Central memory CD4-positive, alpha-beta T cell (primary cell): Measurements from ENCODE around the gene SLC25A12.
"Not testable (repeated sequence)": the region's sequence is repeated elsewhere in the genome, so short reads cannot be mapped to it uniquely, and the experiment has no call there.

Experiments
- DNase-seq: peaks from one replicate; pipeline ENCODE4 v3.0.0; 2022
- total RNA-seq, 3 experiments: gene quantifications; one replicate each; lab custom pipeline; 2026; lab: John Stamatoyannopoulos, UW

Gene SLC25A12, protein sequence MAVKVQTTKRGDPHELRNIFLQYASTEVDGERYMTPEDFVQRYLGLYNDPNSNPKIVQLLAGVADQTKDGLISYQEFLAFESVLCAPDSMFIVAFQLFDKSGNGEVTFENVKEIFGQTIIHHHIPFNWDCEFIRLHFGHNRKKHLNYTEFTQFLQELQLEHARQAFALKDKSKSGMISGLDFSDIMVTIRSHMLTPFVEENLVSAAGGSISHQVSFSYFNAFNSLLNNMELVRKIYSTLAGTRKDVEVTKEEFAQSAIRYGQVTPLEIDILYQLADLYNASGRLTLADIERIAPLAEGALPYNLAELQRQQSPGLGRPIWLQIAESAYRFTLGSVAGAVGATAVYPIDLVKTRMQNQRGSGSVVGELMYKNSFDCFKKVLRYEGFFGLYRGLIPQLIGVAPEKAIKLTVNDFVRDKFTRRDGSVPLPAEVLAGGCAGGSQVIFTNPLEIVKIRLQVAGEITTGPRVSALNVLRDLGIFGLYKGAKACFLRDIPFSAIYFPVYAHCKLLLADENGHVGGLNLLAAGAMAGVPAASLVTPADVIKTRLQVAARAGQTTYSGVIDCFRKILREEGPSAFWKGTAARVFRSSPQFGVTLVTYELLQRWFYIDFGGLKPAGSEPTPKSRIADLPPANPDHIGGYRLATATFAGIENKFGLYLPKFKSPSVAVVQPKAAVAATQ
- total RNA-seq = 26.8 to 42.9 (median 39.6) reads per million in 3 experiments

DNA sequence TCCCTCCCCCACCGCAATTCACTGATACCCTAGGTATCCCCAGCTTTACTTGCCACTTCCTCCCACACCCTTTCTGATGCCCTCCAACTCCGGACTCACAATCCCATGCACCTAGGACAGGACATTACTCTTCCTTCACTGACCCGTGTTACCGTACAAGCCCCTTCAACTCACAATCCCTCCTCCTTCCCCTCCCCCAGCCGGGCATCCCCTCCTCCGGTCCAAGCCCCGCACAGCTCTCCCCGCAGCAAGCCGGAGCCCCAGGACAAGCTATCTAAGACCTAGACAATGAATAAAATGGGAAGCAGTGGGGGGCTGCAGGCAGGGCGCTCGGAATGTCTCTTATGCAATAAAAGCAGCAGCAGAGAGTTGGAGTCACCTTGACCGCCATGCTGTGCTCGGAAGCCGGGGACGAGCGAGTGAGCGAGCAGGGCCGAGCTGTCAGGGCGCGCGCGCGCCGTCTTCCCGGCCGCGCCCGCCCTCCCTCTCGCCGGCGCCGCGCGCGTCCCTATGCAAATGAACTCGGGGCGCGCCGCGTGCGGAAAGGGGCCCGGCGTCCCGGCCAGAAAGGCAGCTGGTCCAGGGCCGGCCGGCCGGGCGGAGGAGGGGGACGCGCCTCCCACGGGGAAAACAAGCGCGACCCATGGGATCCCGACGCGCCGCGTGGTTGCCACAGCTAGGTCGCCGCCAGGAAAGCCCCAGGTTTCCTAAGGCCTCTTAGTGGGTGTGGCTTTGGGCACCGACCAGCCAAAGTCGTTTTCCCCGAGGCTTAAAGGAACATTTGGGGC lies at the start of gene SLC25A12:
Gene SLC25A12, minus strand, starts transcription at position 421 of the 788 bp plus-strand sequence. Its CDS starts 30 bp downstream, at position 391.
- DNase-seq = peak; percentile 58

DNA sequence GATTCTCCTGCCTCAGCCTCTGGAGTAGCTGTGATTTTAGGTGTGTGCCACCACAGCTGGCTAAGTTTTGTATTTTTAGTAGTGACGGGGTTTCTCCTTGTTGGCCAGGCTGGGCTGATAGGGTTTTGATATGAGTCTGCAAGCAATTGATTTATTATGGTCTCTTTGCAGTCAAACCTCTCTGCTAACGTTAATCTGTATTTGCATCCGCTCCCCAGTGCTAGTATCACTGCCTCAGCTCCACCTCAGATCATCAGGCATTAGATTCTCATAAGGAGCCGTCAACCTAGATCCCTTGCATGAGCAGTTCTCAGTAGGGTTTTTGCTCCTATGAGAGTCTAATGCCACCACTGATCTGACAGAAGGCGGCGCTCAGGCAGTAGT lies 47.3 kb upstream of the SLC25A12 start:
- DNase-seq = no peak

DNA sequence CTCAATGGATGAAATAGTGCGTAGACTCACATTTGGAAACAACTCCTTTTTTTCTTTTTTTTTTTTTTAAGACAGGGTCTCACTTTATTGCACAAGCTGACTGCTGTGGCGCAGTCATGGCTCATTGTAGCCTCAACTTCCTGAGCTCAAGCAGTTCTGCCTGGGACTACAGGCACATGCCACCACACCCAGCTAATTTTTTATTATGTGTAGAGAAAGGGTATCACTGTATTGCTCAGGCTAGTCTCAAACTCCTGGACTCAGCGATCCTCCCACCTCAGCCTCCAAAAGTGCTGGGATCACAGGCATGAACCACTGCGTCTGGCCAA lies 45.7 kb upstream of the SLC25A12 start:
- no peak for DNase-seq

DNA sequence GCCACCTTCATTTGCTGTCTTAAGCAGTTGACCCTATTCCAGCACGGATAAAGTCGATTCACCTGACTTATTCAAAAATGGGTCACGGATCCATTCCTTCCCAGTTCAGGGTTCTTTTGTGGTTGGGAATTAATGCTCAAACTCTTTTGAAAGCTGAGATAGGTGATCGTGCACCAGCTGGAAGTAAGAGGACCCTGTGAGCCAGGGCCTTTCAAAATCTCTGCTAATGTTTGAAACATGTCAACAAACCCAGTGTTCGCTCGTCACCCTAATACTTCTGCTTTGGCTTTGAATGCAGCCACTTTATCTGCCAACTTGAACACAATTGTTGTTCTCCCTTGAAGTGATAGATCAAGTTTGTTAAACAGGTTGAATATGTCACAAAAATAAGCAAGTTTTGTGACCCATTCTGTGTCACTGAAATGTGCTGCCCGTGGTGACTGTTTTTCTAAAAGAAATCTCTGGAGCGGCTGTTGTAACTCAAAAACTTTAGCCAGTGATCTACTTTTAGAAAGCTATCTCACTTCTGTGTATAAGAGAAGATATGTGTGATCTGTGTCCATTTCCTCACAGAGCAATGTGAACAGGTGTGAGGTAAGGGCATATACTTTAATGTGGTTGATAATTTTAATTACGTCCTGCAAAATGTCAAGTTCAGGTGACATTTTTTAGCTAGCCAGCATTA lies 45.2 kb upstream of the SLC25A12 start:
- DNase-seq = no peak

DNA sequence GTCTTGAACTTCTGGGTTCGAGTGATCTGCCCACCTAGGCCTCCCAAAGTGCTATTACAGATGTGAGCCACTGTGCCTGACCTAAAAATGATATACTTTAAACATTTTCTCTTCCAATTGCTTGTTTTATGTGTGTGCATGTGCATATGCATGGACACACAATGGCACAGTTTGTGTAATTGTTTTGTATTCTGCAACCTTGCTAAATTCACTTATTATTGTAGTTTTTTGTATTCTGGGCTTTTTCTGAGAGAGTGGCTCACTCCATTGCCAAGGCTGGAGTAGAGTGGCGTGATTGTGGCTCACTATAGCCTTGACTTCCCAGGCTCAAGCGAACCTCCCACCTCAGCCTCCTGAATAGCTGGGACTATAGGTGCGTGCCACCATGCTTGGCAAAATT lies 36.3 kb upstream of the SLC25A12 start:
- no peak for DNase-seq

DNA sequence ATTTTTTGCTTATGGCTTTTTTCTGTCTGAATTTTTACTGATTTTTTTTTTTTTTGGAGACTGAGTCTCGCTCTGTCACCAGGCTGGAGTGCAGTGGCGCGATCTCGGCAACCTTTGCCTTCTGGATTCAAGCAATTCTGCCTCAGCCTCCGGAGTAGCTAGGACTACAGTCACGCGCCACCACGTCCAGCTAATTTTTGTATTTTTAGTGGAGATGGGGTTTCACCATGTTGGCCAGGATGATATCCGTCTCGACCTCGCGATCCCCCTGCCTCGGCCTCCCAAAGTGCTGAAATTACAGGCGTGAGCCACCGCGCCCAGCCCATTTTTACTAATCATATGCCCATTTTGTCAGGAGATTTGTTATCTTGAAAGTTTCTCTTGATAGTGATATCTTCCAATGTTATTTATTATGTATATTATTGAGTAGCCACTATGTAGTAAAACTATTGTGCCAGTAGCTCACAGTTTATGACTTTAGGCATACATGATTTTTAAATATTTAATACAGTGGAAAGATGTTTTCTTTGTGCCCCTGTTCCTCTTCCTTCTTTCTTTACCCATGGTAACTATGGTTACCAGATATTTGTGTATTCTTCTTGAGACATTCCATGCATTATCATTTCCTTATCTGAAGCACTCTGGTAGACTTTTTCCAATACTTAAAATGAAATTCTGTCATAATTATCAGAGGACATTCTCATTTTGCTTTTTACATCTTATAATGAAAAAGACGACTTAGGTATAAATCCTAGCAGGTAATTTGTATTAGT lies 30.3 kb upstream of the SLC25A12 start:
- DNase-seq = no peak

DNA sequence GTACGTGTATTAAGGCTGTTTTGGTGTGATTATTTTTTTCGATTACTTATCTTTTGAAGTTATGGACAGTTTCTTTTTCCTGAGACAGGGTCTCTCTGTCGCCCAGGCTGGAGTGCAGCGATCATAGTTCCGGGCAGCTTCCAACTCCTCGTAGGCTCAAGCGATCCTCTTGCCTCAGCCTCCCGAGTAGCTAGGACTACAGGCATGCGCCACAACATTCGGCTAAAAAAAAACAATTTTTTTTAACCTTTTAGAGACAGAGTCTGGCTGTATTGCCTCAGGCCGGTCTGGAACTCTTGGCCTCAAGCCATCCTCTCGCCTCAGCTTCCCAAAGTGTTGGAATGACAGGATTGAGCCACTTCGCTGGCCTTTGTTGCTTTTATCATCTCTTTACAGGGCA lies 29.2 kb upstream of the SLC25A12 start:
- DNase-seq = no peak

DNA sequence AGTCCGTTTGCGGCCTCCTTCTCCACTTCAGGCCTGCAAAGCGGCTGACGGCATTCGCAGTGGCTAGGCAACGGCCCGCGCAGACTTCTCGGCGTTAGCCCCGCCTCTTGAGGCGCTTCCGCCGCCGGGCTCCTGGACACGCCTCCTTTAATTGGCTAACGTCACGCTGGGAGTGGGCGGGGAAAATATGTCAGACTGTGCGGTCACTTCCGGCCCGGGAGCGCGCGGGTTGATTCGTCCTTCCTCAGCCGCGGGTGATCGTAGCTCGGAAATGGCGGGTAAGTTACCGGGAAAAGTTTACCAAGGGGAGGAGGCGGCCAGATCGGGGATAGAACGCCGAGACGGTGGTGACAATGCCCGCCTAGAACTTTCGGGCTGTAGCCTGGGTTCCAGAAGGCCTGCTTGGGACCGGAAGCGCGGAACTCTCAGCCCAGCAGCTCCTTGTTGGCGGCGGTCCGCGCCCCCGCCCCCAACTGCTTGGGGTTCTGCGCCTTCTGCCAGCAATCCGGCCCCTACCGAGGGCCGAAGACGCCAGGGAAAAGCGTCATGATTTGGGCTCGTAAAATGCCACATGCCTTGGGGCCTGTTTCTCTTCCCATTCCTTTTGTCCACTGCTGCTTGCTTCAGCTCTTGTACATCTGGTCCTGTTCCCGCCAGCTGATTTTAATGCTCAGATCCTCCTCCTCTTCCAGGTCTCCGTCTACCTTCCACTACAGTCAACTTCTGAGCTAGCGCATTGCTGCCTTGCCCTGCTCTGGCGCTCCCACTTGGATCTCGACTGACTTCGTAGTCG lies 28.4 kb upstream of the SLC25A12 start, which contains the start of gene HAT1:
Gene HAT1, plus strand, starts transcription at position 232 of the 793 bp plus-strand sequence. Its CDS starts 40 bp downstream, at position 272.
- peak; percentile 96 for DNase-seq

DNA sequence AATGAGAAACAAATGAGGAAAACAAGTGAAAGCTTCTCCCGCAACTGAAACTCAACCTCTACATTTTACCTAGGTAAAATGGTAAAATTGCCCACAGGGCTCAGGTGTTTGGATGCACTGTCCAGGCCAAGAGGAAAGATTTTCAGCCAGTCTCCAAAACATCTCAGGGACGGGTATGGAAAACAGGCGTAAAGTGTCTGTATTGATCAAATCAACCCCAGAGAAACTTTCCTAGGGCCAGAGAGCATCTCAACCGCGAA lies 27.9 kb upstream of the SLC25A12 start:
- DNase-seq = no peak

DNA sequence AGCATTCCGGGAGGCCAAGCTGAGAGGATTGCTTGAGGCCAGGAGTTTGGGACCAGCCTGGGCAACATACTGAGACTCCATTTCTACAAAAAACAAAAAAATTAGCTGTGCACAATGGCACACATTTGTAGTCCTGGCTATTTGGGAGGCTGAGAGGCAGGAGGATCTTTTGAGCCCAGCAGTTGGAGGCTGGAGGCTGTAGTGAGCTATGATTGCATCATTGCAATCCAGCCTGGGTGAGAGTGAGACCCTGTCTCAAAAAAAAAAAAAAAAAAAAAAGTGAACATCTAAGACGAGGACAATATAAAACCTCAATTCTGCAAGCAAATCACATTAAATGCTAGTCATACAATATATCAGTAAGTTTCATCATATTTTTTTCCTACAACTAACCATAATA lies 25.4 kb upstream of the SLC25A12 start:
- DNase-seq = no peak

DNA sequence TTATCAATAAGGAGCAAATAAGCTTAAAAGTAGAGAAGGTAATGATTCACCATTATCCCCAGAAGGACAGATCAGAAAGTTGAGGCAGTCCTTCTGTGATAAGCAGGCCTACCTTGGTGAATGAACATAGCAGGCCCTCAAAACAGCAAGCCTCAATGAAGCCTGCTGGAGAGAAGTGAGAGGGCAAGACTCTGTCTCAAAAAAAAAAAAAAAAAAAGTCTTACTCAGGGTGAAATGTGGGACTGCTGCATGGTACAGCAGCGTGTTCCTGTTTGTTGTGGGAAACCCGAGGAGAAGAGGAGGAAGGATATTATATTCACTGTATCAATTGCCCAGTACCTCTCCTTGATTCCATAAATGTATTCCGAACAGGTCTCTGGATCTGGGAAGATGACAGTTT lies 19.5 kb upstream of the SLC25A12 start:
- no peak for DNase-seq

DNA sequence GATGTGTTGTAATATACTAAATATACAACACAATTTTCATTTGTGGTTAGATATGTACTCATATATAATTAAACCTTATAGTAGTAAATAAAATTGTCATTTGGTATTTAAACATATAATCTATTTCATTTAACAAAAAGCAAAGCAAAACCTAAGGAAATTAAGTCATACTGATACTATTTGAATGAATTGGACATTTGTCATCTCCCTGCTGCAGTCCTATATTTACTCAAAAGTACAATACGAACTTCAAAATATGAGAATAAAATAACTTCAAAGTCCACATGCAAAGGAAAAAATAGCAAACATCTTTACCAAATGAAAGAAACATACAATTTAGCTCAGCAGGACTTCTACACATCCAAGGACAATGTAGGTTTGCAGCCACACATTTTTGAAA lies 16.4 kb upstream of the SLC25A12 start:
- no peak for DNase-seq

DNA sequence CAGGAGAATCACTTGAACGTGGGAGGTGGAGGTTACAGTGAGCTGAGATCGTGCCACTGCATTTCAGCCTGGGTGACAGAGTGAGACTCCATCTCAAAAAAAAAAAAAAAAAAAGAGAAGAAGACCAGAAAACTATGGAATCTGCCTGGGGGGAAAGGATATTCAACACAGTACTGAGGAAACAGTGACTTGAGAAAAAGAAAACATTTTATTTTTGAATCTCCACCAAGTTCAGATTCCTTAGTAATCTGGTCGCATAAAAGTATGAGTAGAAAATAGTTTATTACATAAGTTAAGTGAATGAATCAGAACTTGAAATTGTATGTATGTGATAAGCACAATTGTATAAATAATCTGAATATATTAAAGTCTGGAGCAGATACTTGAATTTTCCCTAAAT lies 15.2 kb upstream of the SLC25A12 start:
- DNase-seq = no peak

DNA sequence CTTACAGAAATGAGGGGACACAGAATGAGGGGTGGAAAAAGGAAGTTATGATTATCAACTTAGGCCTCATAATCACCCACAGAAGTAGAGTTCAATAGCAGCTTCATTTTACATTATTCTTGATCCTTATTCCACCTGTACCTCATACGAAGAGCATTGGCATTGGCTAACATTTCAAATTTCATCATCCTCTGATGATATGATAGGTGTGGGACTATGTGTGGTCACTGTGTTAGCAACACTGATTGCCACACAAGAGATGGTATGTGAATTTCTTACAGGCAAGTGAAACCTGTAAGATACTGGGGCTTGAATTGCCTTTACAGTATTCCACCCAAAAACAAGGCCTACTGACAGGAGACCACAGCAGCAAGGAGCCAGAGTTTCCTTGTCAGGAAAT lies 14.2 kb upstream of the SLC25A12 start:
- no peak for DNase-seq

DNA sequence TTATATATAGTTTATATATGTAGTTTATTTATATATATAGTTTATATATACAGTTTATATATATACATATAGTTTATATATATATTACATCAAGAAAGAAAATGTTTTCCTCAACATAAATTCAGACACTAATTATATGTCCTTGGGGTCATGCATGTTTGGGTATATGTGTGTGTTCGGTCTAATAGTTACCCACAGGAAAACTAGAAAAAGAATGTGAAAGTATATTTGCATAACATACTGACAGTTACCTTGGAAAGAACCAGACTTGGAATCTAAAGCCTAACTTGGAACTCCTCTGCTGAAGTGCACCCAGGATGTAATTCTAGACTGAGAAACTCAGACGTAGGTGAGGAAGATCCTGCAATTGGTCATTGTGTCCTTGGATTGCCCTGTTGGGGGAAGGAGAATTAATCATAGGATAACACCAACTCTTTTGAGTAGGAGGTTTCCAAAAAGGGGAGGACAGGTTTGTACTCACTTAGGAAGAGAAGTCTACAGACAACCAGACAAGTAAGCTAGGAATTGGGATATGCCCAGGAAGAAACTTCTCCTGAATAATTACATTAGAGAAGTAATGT lies 8.9 kb upstream of the SLC25A12 start:
- DNase-seq = no peak

DNA sequence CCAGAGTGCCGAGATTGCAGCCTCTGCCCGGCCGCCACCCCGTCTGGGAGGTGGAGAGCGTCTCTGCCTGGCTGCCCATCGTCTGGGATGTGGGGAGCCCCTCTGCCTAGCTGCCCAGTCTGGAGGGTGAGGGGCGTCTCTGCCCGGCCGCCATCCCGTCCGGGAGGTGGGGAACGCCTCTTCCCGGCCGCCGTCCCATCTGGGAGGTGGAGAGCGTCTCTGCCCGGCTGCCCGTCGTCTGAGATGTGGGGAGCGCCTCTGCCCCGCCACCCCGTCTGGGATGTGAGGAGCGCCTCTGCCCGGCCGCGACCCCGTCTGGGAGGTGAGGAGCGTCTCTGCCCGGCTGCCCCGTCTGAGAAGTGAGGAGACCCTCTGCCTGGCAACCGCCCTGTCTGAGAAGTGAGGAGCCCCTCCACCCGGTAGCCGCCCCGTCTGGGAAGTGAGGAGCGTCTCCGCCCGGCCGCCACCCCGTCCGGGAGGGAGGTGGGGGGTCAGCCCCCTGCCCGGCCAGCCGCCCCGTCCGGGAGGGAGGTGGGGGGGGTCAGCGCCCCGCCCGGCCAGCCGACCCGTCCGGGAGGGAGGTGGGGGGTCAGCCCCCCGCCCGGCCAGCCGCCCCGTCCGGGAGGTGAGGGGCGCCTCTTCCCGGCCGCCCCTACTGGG lies 5.7 kb upstream of the SLC25A12 start:
- DNase-seq = not testable (repeated sequence)

DNA sequence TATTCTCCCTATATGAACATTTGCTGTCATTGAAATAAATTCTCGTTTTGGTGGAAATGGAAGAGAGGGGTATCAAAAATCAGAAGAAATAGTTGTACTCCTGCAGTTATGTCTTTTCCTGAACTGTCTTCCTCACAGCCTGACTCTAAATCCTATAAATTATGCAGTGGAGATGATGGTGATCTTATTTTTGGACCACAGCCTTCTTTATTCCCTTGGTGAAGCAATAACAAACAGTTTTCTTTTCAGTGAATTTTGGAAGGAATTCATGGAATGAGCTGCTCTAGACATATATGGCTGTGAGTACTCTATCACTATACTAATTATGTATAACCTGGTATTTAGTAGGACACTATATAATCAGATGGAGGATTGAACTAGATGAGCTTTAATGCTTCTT lies 1.7 kb upstream of the SLC25A12 start:
- no peak for DNase-seq

DNA sequence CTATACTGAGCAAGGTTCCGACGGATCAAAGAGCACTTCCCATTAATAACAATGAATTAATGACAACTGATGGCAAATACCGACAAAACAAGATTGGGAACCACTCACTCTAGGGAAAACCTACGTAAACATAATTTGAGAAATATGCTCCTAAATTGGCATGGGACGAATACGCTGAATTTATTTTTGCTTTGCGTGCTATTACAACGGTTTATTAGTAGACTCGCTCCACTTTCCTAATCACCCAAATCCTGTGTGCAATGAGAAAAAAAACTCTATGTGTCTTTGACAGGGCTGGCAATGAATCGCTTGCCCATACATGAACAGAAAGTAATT lies 536 bp upstream of the SLC25A12 start:
- no peak for DNase-seq

DNA sequence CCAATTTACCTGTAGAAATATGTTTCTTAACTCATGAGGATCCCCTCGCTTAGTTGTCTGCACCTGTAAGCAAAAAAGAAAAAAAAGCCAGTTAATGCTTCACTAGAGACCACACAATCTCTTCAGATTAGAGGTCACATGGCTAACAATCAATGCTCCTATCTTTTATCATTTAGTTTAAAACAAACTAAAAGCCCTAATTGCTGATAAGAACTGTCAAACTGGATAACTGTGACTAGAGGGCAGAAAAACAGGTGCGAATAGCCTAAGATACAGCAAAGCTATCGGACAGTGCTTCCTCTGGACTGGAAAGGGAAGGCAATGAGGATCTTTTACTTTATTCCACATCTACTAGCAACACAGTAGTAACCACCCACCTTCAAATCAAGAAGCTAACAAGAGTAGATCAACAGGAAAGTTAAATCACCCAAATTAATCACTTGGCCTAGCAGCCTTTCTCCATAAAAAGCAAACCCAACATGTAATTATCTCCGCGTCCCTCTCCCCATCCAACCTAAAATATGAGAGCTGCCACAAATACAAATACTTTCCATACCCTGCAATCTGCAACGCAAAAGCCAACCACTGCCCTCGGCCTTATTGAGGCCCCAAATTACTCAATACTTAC lies 734 bp downstream of the SLC25A12 start:
- no peak for DNase-seq

DNA sequence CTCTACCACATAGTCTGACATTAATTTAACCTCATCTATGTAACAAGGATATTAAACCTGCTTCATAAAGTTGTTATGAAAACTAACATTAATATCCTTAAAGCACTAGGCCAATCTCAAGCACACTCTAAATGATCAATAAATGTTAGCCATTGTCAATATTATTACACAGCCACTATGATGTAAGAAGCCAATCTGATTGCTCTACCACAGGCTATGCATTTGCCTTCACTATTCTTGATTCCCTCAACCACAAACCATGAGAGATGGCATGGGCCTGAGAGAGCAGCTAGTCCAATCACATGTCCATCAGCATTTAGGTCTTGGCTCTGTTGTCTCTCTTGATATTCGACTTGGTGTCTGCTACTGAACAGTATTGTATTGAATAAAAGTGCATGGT lies 4.2 kb downstream of the SLC25A12 start:
- DNase-seq = no peak
